ENCODE data around the gene KIF21A.

The KIF21A gene

GRCh38 chr12:39272871-39273655, 169.9 kb downstream of the KIF21A start:
- peak in 1 of 3 donors; percentile 23 for DNase-seq (ENCODE audit: low read depth in 3 of 3)

GRCh38 chr12:39269492-39269891, 173.4 kb downstream of the KIF21A start:
- DNase-seq (ENCODE audit: low read depth in 3 of 3) = no peak

GRCh38 chr12:39267886-39268285, 175.0 kb downstream of the KIF21A start:
- no peak for DNase-seq (ENCODE audit: low read depth in 3 of 3)

GRCh38 chr12:39252628-39253027, 190.3 kb downstream of the KIF21A start:
- DNase-seq (ENCODE audit: low read depth in 3 of 3) = no peak
